ENCODE measurements around the gene ASPHD1. TPM values are rescaled to one million over a fixed set of nuclear protein-coding genes. Genes with fewer than 3 reads are reported as not detected.

Gene ASPHD1
- total and polyA plus RNA-seq, 10 donors, result 0.28 to 1.6 (median 0.77) TPM; not detected in 4

GRCh38 chr16:29897333-29897732 lies 3.0 kb upstream of the ASPHD1 start:
- Histone ChIP-seq H3K27me3 (replicated peaks in 1 of 7) (peaks cover 0 to 66% (median 27%) of the 10 kb centered on the region in 7 donors), H3K4me3 (no peak overlapping the region), H3K36me3 (no peaks in the 10 kb centered on the region), H3K4me1 (peaks cover 0 to 27% (median 18%) of the 10 kb centered on the region in 6 donors), H3K27ac (no peak overlapping the region), H3K9me3 (no peaks in the 10 kb centered on the region)
- no peak for TF ChIP-seq CTCF (IDR thresholded peaks at IDR 0.05 in 8 of 11, conservative IDR thresholded peaks at IDR 0.05 in 3 of 11)
- no peak for TF ChIP-seq POLR2AphosphoS5 (IDR thresholded peaks at IDR 0.05)
- no peak for TF ChIP-seq POLR2A (IDR thresholded peaks at IDR 0.05)
- DNase-seq, result no peak
- intact Hi-C loops (cut with DNase I; ENCODE audit: low total_unique reads), result loop anchor here (10.0 kb wide), 1 partner anchor 57 kb away; no protein-coding TSS in a partner anchor
- 46 to 68% (median 59%) methylated on average over 4 of the region's 4 CpGs for WGBS, 5 donors

- TF ChIP-seq CTCF (IDR thresholded peaks at IDR 0.05 in 8 of 11, conservative IDR thresholded peaks at IDR 0.05 in 3 of 11) (no peak), POLR2A (IDR thresholded peaks at IDR 0.05) (no peak), POLR2AphosphoS5 (IDR thresholded peaks at IDR 0.05) (no peak)
- no peak for DNase-seq
Measured at GRCh38 chr16:29898135-29898803, 2.0 kb upstream of the ASPHD1 start.

GRCh38 chr16:29898804-29899515 lies 1.3 kb upstream of the ASPHD1 start:
- intact Hi-C loops (cut with DNase I; ENCODE audit: low total_unique reads), result loop anchor here (10.0 kb wide), 1 partner anchor 56 kb away; no protein-coding TSS in a partner anchor
- Histone ChIP-seq H3K27me3 (replicated peaks in 1 of 7) (peaks cover 0 to 66% (median 27%) of the 10 kb centered on the region in 7 donors), H3K9me3 (no peaks in the 10 kb centered on the region), H3K4me3 (peak overlapping the region in 4 of 8 donors; percentile 72 to 90 (median 82)), H3K27ac (peak overlapping the region in 3 of 8 donors; percentile 29 to 69 (median 42)), H3K36me3 (no peaks in the 10 kb centered on the region), H3K4me1 (peaks cover 0 to 27% (median 18%) of the 10 kb centered on the region in 6 donors)
- TF ChIP-seq POLR2A (IDR thresholded peaks at IDR 0.05), result no peak
- no peak for TF ChIP-seq CTCF (IDR thresholded peaks at IDR 0.05 in 8 of 11, conservative IDR thresholded peaks at IDR 0.05 in 3 of 11)
- no peak for TF ChIP-seq POLR2AphosphoS5 (IDR thresholded peaks at IDR 0.05)
- DNase-seq, result no peak
- WGBS, 5 donors, result 2 to 6% (median 3%) methylated on average over 23 to 25 of the region's 25 CpGs

More at GRCh38 chr16:29898135-29898803, 2.0 kb upstream of the ASPHD1 start:
- intact Hi-C loops (cut with DNase I; ENCODE audit: low total_unique reads), result loop anchor here (10.0 kb wide), 1 partner anchor 57 kb away; no protein-coding TSS in a partner anchor
- no peak overlapping the region for H3K4me3 ChIP-seq
- H3K27ac ChIP-seq, result no peak overlapping the region
- no peaks in the 10 kb centered on the region for H3K36me3 ChIP-seq
- H3K27me3 ChIP-seq (replicated peaks in 1 of 7), result peaks cover 0 to 66% (median 27%) of the 10 kb centered on the region in 7 donors
- WGBS, 5 donors, result 11 to 15% (median 13%) methylated on average over 9 of the region's 9 CpGs
- H3K4me1 ChIP-seq, result peaks cover 0 to 27% (median 18%) of the 10 kb centered on the region in 6 donors
- H3K9me3 ChIP-seq, result no peaks in the 10 kb centered on the region

Measured in spleen (tissue), 11 donors.